ENCODE measurements around the gene ZNF226.
"Not testable (repeated sequence)": the region's sequence is repeated elsewhere in the genome, so short reads cannot be mapped to it uniquely, and the experiment has no call there.

The ZNF226 gene

GRCh38 chr19:44164673-44165512, at the start of gene ZNF226:
Gene ZNF226 (plus strand): TSS chr19:44165100. CDS start chr19:44170081, 4,981 bp downstream.
- DNase-seq = peak; percentile 89

- DNase-seq = not testable (repeated sequence)
These were observed 43.7 kb upstream of the ZNF226 start for GRCh38 chr19:44121162-44121561.

- no peak for DNase-seq
These were observed 32.9 kb upstream of the ZNF226 start for GRCh38 chr19:44131955-44132354.

- DNase-seq = peak; percentile 82
These were observed 23.5 kb upstream of the ZNF226 start, which contains the start of gene ZNF234 for GRCh38 chr19:44141191-44142058. Gene ZNF234 (plus strand): TSS chr19:44141554. CDS start chr19:44144633, 3,079 bp downstream.

GRCh38 chr19:44142059-44142433, 22.9 kb upstream of the ZNF226 start:
- no peak for DNase-seq

- no peak for DNase-seq
These were observed 15.1 kb upstream of the ZNF226 start for GRCh38 chr19:44149776-44150175.

GRCh38 chr19:44151491-44151890, 13.4 kb upstream of the ZNF226 start:
- no peak for DNase-seq

GRCh38 chr19:44156475-44156874, 8.4 kb upstream of the ZNF226 start:
- no peak for DNase-seq

GRCh38 chr19:44163789-44164188, 1.1 kb upstream of the ZNF226 start:
- no peak for DNase-seq

GRCh38 chr19:44164327-44164672, 600 bp upstream of the ZNF226 start:
- DNase-seq = no peak

GRCh38 chr19:44170660-44171059, 5.8 kb downstream of the ZNF226 start:
- not testable (repeated sequence) for DNase-seq

- no peak for DNase-seq
These were observed 11.7 kb downstream of the ZNF226 start for GRCh38 chr19:44176590-44176989.

GRCh38 chr19:44180968-44181367, 16.1 kb downstream of the ZNF226 start:
- DNase-seq = no peak

- DNase-seq = no peak
These were observed 17.2 kb downstream of the ZNF226 start for GRCh38 chr19:44182145-44182544.

GRCh38 chr19:44190020-44190419, 25.1 kb downstream of the ZNF226 start:
- no peak for DNase-seq

GRCh38 chr19:44192127-44192526, 27.2 kb downstream of the ZNF226 start:
- no peak for DNase-seq

- DNase-seq = no peak
These were observed 31.9 kb downstream of the ZNF226 start for GRCh38 chr19:44196772-44197171.

- no peak for DNase-seq
These were observed 37.6 kb downstream of the ZNF226 start for GRCh38 chr19:44202470-44202869.

- no peak for DNase-seq
These were observed 38.1 kb downstream of the ZNF226 start for GRCh38 chr19:44202974-44203373.

- not testable (repeated sequence) for DNase-seq
These were observed 39.0 kb downstream of the ZNF226 start for GRCh38 chr19:44203877-44204276.

- no peak for DNase-seq
These were observed 39.9 kb downstream of the ZNF226 start for GRCh38 chr19:44204772-44205171.

- peak; percentile 86 for DNase-seq
These were observed 42.4 kb downstream of the ZNF226 start for GRCh38 chr19:44207126-44207803.

- DNase-seq = peak; percentile 82
These were observed 47.5 kb downstream of the ZNF226 start, which contains the start of gene ZNF227 for GRCh38 chr19:44212250-44212865. Gene ZNF227 (plus strand): TSS chr19:44212532. CDS start chr19:44217793, 5,261 bp downstream.
